Medulla oblongata (tissue), 1 donor: ENCODE results near the gene TEDC2.
A peak's percentile ranks its signal among the peaks of the same experiment; 100 is the strongest.

Source experiments
- DNase-seq: peaks from one replicate; pipeline ENCODE4 v3.0.0-alpha.2; 2015; ENCODE audit errors: extremely low spot score

The TEDC2 gene

GRCh38 chr16:2466667-2467527, 7.0 kb downstream of the TEDC2 start:
- no peak for DNase-seq

- DNase-seq: peak; percentile 73
Observed at GRCh38 chr16:2467528-2468232, 7.8 kb downstream of the TEDC2 start.

GRCh38 chr16:2468233-2468724, 8.4 kb downstream of the TEDC2 start:
- no peak for DNase-seq

- peak; percentile 72 for DNase-seq
Observed at GRCh38 chr16:2468725-2469398, 9.0 kb downstream of the TEDC2 start.

- DNase-seq: no peak
Observed at GRCh38 chr16:2469399-2470233, 9.7 kb downstream of the TEDC2 start.

- no peak for DNase-seq
Observed at GRCh38 chr16:2470234-2470601, 10.3 kb downstream of the TEDC2 start.

GRCh38 chr16:2470603-2471015, 10.7 kb downstream of the TEDC2 start:
- DNase-seq: no peak

GRCh38 chr16:2471016-2471652, 11.2 kb downstream of the TEDC2 start, which contains the start of gene NTN3:
NTN3 (plus strand) TSS chr16:2471297; CDS start chr16:2471702, 405 bp downstream.
- DNase-seq: no peak

- no peak for DNase-seq
Observed at GRCh38 chr16:2471653-2472487, 12.0 kb downstream of the TEDC2 start.

- DNase-seq: no peak
Observed at GRCh38 chr16:2472488-2472864, 12.6 kb downstream of the TEDC2 start.

- no peak for DNase-seq
Observed at GRCh38 chr16:2472885-2473445, 13.1 kb downstream of the TEDC2 start.

- DNase-seq: no peak
Observed at GRCh38 chr16:2473446-2473926, 13.6 kb downstream of the TEDC2 start.

GRCh38 chr16:2473999-2474876, 14.3 kb downstream of the TEDC2 start:
- peak; percentile 59 for DNase-seq

GRCh38 chr16:2474877-2475412, 15.0 kb downstream of the TEDC2 start, which contains the start of gene TBC1D24:
TBC1D24 (plus strand) TSS chr16:2475127; CDS start chr16:2496149, 21,022 bp downstream.
- peak; percentile 91 for DNase-seq

- no peak for DNase-seq
Observed at GRCh38 chr16:2475413-2476344, 15.8 kb downstream of the TEDC2 start.

GRCh38 chr16:2476345-2476720, 16.4 kb downstream of the TEDC2 start:
- no peak for DNase-seq

- no peak for DNase-seq
Observed at GRCh38 chr16:2476741-2477140, 16.8 kb downstream of the TEDC2 start.
